NCI-H526 treated with DMSO at 0.1 percent for 48 hours (cell line): ENCODE measurements around the gene ALDOA.
A peak's percentile ranks its signal among the peaks of the same experiment; 100 is the strongest.
"Not testable (repeated sequence)": the region's sequence is repeated elsewhere in the genome, so short reads cannot be mapped to it uniquely, and the experiment has no call there.

ENCODE experiments used
- DNase-seq: peaks from one replicate; lab custom pipeline; 2025; lab: John Stamatoyannopoulos, UW

The ALDOA gene

DNA sequence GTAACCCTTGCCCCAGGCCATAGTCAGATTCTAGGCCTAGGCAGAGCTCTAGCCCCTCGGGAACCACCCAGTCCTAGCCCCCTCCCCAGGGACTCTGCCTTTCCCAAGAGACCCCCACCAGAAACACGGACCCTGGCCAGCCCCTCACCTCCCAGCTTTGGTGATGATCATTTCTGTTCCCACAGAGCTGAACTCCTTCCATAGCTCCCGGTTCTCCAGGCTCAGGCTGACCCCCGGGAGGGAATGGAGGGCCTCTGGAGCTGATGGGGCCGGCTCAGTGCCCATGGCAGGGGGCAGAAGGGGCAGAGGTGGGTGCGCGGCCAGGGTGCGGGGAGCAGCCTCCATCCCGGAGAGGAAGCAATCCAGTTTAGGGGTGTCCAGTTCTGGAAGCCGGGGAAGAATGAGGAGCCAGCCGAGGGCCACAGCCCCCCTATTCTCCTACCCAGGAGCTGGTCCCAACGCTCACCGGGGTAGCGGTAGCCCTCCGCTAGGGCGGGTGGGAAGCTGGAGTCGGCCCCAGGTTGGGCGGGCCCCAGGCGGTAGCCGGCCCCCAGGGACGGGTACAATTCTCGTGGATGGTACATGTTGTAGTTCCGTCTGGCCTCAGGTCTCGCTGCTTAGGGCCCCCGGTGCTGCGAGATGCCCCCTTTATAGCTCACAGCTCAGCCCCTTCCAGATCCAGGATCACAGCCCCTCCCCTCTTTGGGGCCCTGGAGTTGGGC lies 25.2 kb downstream of the ALDOA start:
- DNase-seq: no peak

DNA sequence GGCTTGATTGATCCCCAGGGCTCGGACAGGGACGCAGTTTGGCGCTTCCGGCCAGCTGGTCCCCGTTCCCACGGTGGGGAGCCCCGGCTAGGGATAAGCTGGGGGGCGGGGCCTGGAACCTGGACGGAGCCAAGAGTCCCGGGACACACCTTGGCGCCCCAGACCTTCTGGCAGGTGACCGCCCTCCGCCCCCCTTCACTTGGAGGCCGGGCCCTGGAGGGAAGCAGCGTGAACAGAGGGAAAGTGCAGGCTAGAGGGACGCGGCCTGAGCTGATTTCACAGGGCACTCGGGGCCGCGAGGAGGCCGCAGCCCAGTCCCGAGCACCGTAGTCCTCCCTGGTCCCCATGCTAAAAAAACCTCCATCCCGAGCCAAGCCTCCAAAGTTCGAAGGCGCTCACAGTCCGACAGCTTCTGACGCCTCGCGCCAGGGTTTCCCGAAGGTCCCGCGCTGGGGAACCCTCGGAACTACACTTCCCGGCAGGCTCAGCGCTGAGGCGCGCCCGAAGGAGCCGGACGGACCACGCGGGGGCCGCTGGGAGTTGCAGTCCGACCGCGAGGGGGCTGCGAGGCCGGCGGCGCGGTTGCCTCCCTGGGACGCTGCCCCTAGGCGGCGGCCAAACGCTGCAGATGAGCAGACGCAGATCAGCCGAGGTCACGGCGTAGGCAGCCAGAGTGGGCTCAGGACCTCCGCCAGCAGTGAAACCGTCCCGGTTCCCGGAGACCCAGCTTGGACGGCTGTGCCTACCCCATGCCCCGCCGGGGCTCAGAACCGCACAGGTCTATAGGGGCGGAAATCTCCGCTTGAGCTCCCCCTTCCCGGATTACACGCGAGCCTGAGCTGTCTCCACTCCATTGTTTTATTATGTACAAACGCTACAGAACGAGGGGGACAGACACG lies 26.2 kb downstream of the ALDOA start, which contains the start of gene TBX6:
Gene TBX6 (minus strand): TSS at position 451 of the 899 bp plus-strand sequence. CDS start 731 bp downstream, outside the sequence.
- peak; percentile 71 for DNase-seq

DNA sequence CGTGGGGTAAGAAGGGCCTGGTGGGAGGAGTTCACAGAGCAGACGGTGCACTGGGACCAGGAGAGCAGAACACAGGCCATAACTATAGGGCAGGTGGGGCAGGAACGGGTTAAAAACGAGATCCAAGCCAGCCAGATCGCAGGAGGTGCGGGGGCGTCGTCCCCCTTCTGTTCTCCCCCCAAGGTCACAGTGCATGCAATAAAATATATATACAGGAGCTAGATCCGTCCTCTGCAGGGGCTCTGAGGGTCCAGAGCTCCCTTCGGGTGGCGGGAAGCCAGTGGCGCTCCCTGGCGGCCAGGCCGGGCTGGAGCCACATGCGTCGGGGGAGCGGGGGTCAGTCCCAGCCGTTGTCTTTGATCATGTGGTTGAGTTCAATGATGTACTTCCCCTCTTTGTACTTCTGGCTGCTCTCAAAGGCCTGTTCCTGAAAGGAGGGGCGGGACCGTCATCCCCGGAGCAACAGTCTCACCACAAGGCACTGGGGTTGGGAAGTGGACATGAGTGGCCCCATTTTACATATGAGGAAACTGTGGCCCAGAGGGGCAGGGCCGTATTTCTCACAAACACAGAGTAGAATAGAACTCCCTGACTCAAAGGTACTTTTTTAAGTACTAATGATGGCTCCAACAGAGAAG lies 26.9 kb downstream of the ALDOA start:
- DNase-seq: peak; percentile 47

DNA sequence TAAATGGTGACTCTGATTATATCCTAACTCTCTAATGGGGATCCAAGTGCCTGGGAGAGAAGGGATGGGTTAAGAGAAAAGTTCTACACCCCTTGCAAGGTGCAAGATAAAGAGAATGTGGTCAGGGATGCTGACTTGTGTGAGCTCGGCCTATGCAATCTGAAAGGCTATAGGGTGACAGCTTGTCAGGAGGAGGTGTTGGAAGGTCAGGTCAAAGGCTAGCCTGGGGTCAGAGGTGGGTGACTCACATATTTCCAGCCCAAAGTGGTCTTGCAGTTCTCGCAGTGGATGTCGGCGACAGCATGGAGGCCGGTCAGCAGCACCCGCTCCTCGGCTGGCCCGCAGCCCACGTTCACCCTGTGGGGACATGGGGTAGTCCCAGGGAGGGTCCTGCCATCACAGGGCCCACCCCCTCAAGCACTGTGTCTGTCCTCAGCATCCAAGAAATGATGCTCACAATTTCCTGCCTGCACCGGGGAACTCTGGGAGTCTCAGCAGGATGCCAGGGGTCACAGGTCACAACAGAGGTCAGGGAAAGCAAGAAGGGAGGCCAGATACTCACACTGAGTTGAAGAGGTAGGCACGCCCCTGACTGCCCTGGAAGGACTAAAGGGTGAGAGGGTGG lies 29.1 kb downstream of the ALDOA start:
- DNase-seq: no peak

DNA sequence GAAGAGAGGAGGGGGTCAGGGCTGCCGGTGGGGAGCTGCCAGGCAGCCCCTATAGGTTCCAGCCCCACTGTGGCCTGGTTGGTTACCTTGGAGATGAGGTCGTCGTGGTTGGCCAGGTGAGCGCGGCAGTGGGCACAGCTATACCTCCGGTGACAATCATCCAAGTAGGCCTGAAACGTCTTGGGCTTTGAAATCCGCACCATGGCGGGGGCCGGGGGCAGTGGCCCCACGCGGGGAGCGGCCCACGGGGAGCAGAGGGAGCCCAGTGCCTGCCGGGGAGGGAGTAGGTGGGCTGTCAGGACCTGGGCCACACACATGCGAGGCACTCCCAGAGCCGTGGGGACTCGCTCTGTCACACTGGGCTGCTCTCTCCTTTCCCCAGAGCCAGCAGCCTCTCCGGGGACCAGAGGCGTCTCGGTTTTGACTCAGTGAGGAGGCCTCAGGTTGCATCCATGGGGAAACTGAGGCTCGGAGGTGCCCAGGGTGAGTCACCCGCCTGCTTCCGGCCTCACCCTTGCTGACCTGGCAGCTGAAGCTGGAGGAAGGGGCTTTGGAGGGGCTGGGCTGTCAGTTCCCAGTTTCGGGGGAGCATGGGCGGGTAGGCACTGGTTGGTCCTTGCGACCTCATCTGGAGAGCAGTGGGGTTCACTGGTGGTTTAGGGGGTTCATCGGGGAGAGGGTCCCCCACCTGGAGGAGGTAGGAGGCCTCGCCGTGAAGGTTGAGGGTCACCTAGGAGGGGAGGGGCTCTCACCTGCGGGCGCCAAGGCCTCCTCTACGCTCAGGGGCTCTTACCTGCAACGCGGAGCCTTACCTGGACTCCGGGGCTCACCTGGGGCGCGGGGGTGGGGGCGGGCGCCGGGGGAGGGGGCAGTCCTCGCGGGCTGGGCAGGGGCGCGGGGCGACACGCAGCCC lies 29.9 kb downstream of the ALDOA start:
- no peak for DNase-seq

DNA sequence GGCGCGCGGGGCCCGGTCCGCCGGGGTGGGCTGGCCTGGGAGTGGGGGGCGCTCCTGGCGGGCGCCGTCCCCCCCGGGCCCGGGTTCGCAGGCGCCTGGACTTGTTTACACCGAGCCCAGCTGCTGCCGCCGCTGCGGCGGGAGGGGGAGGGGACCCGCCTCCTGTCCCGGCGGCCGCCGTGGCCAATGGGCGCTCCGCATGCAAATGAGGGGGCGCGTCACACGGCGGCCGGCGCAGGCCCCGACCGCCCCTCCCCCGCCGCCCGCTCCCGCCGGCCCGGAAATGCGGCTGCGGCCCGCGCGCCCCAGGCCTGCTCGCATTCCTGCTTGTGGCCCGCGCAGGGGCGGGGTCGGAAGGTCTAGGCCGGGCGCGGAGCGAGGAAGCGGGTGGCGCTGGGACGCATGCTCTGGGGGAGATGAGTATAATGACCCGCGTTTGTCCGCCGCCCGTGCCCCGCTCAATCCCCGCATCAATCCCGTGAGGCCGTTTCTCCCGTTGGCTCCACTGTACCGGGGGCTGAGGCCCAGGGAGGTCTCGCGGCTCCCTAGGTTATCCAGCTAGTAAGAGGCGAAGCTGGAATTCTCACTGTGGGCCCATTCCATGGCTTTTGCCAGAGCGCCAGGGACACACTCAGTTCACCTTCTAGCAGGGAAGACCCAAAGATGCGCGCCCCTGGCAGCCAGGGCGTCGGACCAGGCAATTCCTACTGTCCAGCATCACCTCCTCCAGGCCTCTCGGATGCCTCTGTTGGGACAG lies 30.7 kb downstream of the ALDOA start, which contains the start of gene YPEL3:
Gene YPEL3 (minus strand): TSS at position 109 of the 757 bp plus-strand sequence. CDS start 731 bp downstream, outside the sequence.
- DNase-seq: peak; percentile 63

DNA sequence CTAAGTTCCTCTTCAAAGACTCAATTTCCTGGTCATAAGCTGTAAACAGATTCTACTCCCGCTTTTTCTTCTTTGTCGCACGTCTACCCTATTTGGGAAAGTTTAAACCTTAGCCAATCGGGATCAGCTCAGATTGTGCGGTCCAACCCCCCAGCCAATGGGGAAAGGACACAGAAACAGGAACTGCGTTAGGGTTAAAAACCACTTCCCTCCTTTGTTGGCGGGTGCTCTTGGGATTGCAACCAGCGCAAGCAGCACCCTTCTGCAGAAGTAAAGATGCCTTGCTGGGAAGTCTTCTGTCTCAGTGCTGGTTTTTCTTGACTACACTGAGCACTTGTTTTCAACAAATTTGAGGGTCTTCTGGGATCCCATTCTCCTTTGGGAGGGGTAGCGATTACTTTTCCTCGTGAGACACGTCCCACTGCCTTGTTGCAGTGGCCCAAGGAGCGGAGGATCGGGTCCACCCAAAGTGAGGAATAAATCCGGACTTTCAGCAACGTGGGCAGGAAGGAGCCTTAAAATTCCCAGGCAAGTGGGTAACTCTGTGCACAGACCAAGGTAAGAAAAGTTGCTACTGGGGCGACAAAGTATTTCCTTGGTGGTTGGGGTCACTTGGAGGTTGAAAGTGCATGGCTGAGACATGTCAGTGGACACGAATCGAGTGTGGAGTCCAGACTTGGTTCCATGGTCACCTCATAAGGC lies 31.5 kb downstream of the ALDOA start:
- DNase-seq: no peak

DNA sequence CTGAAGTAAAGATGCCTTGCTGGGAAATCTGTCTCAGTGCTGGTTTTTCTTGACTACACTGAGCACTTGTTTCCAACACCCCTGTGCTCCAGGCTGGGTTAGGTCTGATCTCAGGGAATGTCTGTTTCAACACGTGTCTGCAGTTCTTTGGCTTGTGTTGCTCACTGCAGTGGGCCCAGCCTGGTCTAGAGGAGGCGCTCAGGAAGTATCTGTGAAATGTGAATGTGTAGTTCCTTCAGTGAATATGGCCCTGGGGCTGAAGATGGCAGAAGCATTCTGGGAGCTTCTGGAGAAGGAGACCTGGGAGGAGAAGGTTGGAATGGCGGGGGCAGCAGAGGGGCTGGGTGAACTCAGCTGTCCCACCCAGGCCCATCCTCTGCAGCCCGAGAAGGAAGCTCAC lies 38.5 kb downstream of the ALDOA start:
- DNase-seq: no peak

DNA sequence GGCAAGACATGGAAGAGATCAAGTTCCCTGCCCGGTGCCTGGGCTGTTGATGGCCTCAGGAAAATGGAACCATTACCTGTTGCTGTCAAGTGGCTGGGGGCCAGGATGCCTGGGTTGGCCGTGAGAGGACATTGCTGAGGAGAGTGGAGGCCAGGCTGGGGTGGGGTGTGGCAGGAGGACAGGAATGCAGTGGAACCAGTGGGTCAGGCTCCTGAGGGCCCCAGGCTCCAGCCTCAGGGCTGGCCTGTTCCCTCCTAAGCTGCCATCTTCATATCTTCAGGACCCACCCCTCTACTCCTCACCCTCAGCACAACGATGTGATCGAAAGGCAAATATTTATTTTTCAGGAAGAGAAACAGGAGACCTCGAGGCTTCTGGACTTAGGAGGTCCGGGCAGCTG lies 38.9 kb downstream of the ALDOA start:
- no peak for DNase-seq

DNA sequence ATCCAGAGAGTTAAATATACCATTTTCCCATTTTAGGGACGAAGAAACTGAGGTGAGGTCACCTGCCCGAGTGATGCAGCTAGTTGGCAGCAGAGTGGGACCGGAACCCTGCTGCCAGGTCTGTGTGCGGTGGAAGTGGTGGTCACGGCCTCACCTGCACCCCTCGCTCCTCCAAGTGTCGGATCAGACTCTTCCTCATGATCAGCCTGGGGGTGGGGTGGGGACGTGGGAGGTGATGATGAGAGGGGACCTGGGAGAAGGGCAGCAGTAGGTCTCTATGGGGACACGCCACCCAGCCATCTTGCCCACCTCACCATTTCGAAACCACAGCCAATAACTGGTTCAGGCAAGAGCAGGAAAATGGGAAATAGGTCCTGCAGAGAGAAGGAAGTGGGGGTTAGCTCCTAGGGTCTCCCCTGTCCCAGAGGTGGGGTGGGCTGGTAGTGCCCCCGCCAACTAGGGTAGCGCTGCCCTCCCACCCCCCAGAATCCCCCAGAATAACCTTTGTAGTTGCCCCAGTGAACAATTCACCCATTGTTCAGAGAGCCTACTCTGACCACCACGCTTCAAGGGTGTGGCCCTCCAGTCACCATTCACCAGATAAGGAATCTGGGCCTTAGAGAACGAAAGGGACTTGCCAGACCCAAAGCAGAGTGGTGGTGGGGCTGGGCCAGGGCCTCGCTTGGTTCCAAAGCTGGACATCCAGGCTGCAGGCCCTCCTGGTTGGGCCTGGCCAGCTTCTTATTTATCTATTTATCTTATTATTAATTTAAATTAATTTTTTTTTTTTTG lies 42.7 kb downstream of the ALDOA start:
- no peak for DNase-seq

DNA sequence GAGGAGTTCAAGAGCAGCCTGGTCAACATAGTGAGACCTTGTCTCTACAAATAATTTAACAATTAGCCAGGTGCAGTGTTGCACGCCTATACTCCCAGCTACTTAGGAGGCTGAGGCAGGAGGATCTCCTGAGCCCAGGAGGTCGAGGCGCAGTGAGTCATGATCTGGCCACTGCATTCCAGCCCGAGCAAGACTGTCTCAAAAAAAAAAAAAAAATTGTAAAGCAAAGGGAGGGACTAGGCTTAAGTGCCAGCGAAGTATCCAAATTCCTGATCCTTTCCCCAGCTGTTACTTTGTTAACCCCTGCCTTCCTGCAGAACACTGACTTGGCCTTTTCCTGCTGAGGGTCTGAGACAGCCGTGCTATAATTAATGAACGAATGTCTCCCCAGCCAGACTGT lies 45.1 kb downstream of the ALDOA start:
- DNase-seq: no peak

DNA sequence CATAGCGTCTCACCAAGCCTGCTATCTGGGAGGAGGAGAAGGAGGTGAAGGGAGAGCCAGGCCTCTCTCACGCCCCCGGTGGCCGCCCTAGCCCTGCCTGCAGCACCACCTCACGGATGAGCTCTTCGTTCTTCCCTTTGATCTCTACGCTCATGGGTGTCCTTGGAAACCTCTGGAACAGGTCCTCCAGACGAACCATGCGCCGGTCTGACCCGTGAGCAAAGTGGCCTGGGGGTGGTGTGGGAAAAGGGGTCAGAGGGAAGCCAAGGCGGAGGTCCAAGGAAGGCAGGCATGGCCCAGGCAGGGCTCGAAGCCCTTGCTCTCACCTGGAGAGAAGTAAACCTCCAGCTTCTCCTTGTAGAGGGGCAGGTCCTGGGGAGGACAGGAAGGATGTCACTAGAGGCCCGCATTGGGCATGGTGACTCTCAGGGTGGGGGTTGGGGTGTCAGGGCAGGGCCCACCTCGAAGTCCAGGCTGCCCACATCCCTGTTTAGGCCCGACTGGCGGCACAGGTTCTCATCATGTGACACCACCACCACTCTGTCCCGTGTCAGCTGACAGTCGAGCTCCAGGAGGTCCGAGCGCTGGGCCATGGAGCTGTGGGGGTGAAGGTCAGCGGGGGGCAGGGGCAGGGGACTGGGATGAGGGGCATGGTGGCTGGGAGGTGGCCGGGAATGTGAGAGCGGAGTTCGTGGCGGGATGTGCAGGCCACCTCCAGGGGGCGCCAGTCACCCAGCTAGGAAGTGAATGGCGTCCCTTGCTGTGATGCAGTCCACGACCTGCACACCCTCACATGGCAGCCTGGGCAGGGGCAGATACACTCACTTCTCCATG lies 46.9 kb downstream of the ALDOA start:
- no peak for DNase-seq

DNA sequence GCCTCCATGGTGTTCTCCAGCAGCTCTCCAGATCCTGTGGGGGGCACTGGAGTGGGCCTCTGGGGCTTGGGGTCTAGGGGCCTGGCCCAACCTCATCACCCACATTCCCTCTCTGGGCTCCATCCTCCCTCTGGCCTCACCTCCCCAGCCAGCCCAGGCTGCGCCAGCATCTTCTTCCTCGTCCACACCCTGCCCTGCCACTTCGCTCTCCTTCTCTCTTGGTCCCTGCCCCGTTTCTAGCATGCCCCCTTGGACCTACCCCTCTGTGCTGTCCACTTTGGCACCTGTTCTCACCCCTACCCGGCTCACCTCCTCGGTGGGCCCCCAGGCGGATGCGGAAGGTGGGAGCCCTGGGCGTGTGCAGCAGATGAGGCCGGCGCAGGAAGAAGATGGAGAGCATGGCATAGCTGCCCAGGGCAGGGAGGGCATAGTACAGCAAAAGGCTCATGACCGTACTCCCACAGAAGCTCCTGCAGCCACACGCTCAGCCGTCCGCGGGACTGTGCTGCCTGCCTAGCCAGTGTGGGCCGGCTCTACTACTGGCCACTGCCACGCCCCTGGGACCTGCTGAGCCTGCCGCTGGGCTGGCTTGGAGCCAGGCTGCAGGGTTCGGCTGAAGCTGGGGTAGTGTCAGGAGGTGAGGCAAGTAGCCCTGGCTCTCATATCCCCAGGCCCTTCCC lies 47.6 kb downstream of the ALDOA start, which contains the start of gene GDPD3:
Gene GDPD3 (minus strand): TSS at position 507 of the 680 bp plus-strand sequence. CDS start 59 bp downstream, at position 448.
- DNase-seq: no peak

DNA sequence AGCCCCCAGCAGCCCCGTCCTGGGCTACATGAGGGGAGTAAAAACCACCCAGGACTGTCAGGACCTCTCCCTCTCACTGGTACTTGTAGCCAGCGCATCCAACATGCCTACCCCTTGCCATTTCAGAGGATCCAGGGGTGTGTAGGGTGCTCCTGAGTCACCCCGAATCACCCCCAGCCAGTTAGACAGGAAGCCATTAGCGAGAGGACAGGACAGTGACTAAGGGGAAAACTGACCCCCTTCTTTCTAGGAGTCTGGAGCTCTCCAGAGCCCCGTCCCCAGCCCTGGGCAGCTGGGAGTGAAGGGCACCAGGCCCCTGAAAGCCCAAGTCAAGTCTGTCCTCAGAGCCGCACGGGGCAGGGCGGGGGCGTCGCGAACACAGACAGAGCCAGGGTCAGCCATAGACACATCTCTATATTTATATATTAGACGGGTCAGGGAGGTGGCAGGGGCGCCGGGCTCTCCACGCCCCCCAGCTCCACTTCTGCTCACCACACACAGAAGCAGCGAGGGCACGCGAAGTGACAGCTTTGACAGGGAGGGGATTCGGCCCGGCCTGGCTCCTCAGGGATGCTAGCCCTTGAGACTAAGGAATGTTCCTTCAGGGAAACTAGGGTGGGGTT lies 48.3 kb downstream of the ALDOA start:
- DNase-seq: no peak

DNA sequence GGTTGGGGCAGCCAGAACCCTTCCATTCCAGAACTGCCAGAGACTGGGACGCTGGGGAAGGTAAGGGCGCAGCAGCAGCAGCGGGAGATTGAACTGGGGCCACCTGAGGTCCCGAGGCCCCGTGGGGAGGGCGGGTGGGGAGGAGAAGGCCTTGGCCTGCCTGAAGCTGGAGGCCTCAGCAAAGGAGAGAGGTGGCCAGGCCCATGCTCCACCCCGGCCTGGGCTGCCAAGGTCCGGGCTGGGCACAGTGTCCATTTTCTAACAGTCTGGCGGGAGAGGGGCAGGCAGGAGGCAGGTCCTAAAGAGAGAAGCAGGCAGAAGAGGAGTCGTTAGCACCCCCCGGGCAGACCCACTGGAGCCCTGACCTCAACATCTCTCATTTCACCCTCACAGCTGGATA lies 48.9 kb downstream of the ALDOA start:
- no peak for DNase-seq

DNA sequence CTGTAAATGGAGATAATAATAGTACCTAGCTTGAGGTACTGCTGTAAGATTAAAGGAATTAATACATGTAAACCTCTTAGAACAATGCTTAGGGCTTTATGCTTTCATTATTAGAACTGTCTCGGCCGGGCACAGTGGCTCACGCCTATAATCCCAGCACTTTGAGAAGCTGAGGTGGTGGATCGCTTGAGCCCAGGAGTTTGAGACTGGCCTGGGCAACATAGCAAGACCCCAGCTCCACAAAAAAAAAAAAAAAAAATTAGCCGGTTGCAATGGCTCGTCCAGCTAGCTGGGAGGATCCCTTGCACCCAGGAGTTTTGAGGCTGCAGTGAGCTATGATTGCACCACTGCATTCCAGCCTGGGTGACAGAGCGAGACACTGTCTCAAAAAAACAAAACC lies 49.3 kb downstream of the ALDOA start:
- not testable (repeated sequence) for DNase-seq

DNA sequence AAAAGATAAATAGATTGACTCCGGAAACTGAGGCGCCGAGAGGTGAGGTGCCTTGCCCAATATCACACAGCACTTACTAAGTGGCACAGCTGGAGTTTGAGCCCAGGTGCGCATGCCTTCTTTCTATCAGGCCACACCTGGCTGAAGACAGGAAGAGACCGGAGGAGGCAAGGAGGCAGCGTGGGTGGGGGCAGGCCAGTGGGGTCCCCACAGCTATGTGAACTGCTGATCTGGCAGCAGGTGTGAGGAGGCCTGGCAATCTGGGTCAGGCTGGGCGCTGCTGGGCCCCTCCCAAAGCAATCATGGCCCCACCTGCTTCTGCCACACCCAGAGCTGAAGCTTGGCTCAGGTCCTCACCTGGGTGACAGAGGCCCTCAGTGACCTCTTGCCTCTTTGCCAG lies 49.7 kb downstream of the ALDOA start:
- DNase-seq: no peak
